Natural killer cell (primary cell): ENCODE measurements around the gene SPAG16. TPM values are rescaled to one million over a fixed set of nuclear protein-coding genes. Genes with fewer than 3 reads are reported as not detected.
"Not testable (repeated sequence)": the region's sequence is repeated elsewhere in the genome, so short reads cannot be mapped to it uniquely, and the experiment has no call there.

ENCODE experiments used
- ATAC-seq, 3 donors: fragments of 150-1000 bp in 2 of 3; fragments of 200-7000 bp in 1 of 3; cut with Tn5 transposase; 1 replicate in 1 of 3; 2 replicates in 2 of 3; pipeline ENCODE4 v1.10.0; 2021; ENCODE audit warnings: mild to moderate bottlenecking in 2 of 3, moderate library complexity in 2 of 3
- DNase-seq, 2 donors: peaks; one replicate each; pipeline versions ENCODE4 v3.0.0 to v3.0.0-alpha.2; 2013 to 2021; ENCODE audit warnings: mixed read lengths in 1 of 2
- H3K27ac ChIP-seq: one replicate; pipeline ENCODE4 v1.5.1; 2013; ENCODE audit warnings: mild to moderate bottlenecking, low read length
- H3K27me3 ChIP-seq: one replicate; pipeline ENCODE4 v1.6.1; 2013; ENCODE audit warnings: low read length; ENCODE audit not compliant: control insufficient read depth, insufficient read depth
- H3K36me3 ChIP-seq: one replicate; pipeline ENCODE4 v1.6.1; 2013; ENCODE audit warnings: low read length; ENCODE audit not compliant: control insufficient read depth, insufficient read depth
- H3K4me1 ChIP-seq: one replicate; pipeline ENCODE4 v1.6.1; 2013; ENCODE audit warnings: low read length; ENCODE audit not compliant: control insufficient read depth, insufficient read depth
- H3K4me3 ChIP-seq: one replicate; pipeline ENCODE4 v1.5.1; 2013; ENCODE audit warnings: low read length
- H3K9me3 ChIP-seq: one replicate; pipeline ENCODE4 v1.6.1; 2013; ENCODE audit warnings: low read length; ENCODE audit not compliant: control insufficient read depth, insufficient read depth
- H3K27ac Mint-ChIP-seq, 2 donors: one replicate each; pipeline ENCODE4 v1.8.0; 2022; ENCODE audit warnings: mild to moderate bottlenecking in 2 of 2, mixed read lengths in 2 of 2, moderate library complexity in 1 of 2
- H3K27me3 Mint-ChIP-seq, 2 donors: one replicate each; pipeline ENCODE4 v1.8.0; 2022; ENCODE audit warnings: low read depth in 2 of 2, mixed read lengths in 2 of 2
- H3K36me3 Mint-ChIP-seq: one replicate; pipeline ENCODE4 v1.8.0; 2022; ENCODE audit warnings: mixed read lengths
- H3K4me1 Mint-ChIP-seq, 2 donors: one replicate each; pipeline ENCODE4 v1.8.0; 2022; ENCODE audit warnings: mixed read lengths in 2 of 2
- H3K4me3 Mint-ChIP-seq: one replicate; pipeline ENCODE4 v1.8.0; 2022; ENCODE audit warnings: mild to moderate bottlenecking, moderate library complexity, mixed read lengths
- H3K9me3 Mint-ChIP-seq, 2 donors: one replicate each; pipeline ENCODE4 v1.8.0; 2022; ENCODE audit warnings: mixed read lengths in 2 of 2
- WGBS: methylation state at CpG from one replicate; pipeline ENCODE4 v1.1.7; 2013; ENCODE audit warnings: missing lambda C conversion rate; ENCODE audit not compliant: insufficient coverage; 5-methylcytosine and 5-hydroxymethylcytosine counted together
- intact Hi-C: fragments of 100-400 bp; cut with micrococcal nuclease; formaldehyde crosslinking; loops from one replicate; pipeline ENCODE4 v1.14.2; 2022
- total RNA-seq, 4 donors: library from RNA; stranded (reverse); fragments of 120-200 nt in 1 of 4; gene quantifications; one replicate each; pipeline versions ENCODE4 v1.2.3 to v1.2.4, GENCODE V29; 2013 to 2022
- TF ChIP-seq, protein P1 (sequence below): fragments of 200-600 bp; IDR thresholded peaks from one replicate; pipeline ENCODE4 v1.8.0; 2022; ENCODE audit warnings: antibody characterized with exemption

Gene SPAG16
- total RNA-seq, 3 donors from 2014 or later (not counting 1 experiment from before 2014, with no cell fraction given): 3.5 to 5.8 (median 4.0) TPM

DNA sequence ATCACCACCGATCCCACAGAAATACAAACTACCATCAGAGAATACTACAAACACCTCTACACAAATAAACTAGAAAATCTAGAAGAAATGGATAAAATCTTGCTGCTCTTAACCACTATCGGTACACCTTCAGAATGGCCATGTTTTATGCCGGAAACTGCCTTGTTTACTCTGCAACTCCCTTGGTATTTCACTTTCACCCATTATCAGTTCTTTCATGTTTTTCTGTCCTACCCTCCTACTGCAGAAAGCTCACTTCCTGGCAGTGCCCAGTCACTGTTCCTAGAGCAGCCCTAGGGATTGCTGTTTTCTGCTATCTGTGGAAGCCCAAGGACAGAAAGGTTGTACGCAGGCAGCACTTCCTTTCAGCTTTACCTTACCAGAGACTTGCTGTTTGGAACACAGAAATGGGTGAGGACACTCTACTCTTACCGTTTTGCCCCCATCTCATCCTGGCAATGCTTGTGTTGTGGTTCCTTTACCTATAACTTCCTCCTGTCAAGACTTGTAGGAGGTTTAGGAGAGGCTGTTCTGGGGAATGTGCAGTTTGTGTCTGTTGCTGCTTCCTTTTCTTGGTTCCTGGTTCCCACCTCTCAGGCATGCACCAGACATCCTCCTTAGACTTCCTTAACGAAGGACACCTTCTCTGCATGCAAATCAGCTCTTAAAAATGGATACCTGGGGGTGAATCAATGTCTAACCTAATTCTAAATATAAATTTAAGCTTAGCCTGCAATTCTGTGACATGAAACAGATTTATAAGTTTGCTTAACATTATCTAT lies 394.4 kb downstream of the SPAG16 start:
- no peak for DNase-seq

DNA sequence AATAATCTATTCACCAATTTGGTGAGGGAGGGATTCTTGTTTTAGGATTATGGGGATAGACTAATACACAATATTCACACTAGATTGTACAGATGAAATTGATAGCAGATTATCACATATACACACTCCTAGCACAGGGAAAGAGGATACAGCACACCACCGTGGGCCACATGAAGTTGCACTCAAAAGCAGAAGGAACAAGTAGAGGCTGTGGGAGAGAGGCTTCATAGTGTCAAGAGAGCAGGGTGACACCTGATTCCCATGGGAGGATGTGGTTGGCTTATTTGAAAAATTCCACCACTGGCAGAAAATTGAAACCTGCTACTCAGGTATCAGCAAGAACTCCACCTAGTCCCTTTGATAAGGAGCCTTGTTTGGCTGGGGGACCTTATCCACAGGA lies 395.6 kb downstream of the SPAG16 start:
- Histone ChIP-seq H3K4me3 (no peak overlapping the region), H3K27me3 (no peaks in the 10 kb centered on the region), H3K9me3 (no peaks in the 10 kb centered on the region), H3K27ac (no peak overlapping the region), H3K4me1 (no peaks in the 10 kb centered on the region), H3K36me3 (no peaks in the 10 kb centered on the region)
- Mint-ChIP-seq H3K36me3 (no peaks in the 10 kb centered on the region), H3K27me3 (no peaks in the 10 kb centered on the region), H3K9me3 (peaks cover 5 to 7% of the 10 kb centered on the region in 2 donors), H3K4me3 (no peak overlapping the region), H3K4me1 (no peaks in the 10 kb centered on the region), H3K27ac (no peak overlapping the region)
- TF ChIP-seq, protein P1, sequence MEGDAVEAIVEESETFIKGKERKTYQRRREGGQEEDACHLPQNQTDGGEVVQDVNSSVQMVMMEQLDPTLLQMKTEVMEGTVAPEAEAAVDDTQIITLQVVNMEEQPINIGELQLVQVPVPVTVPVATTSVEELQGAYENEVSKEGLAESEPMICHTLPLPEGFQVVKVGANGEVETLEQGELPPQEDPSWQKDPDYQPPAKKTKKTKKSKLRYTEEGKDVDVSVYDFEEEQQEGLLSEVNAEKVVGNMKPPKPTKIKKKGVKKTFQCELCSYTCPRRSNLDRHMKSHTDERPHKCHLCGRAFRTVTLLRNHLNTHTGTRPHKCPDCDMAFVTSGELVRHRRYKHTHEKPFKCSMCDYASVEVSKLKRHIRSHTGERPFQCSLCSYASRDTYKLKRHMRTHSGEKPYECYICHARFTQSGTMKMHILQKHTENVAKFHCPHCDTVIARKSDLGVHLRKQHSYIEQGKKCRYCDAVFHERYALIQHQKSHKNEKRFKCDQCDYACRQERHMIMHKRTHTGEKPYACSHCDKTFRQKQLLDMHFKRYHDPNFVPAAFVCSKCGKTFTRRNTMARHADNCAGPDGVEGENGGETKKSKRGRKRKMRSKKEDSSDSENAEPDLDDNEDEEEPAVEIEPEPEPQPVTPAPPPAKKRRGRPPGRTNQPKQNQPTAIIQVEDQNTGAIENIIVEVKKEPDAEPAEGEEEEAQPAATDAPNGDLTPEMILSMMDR: no peak
- intact Hi-C loops: no loop called here
- ATAC-seq (no peak), DNase-seq (no peak)
- 80% methylated on average over 1 of the region's 1 CpG for WGBS

More for the DNA sequence above, 394.4 kb downstream of the SPAG16 start:
- no peaks in the 10 kb centered on the region for H3K9me3 ChIP-seq
- no peak overlapping the region for H3K27ac ChIP-seq
- no peaks in the 10 kb centered on the region for H3K36me3 Mint-ChIP-seq
- H3K4me1 Mint-ChIP-seq: no peaks in the 10 kb centered on the region
- no peak overlapping the region for H3K27ac Mint-ChIP-seq
- H3K9me3 Mint-ChIP-seq: peaks cover 5 to 7% of the 10 kb centered on the region in 2 donors
- no peak for ATAC-seq
- H3K4me3 Mint-ChIP-seq: no peak overlapping the region
- no peaks in the 10 kb centered on the region for H3K27me3 ChIP-seq
- H3K4me3 ChIP-seq: no peak overlapping the region
- H3K27me3 Mint-ChIP-seq: no peaks in the 10 kb centered on the region
- no peaks in the 10 kb centered on the region for H3K36me3 ChIP-seq
- WGBS: 72% methylated on average over 5 of the region's 6 CpGs
- TF ChIP-seq, protein P1: no peak
- H3K4me1 ChIP-seq: no peaks in the 10 kb centered on the region
- intact Hi-C loops: no loop called here

DNA sequence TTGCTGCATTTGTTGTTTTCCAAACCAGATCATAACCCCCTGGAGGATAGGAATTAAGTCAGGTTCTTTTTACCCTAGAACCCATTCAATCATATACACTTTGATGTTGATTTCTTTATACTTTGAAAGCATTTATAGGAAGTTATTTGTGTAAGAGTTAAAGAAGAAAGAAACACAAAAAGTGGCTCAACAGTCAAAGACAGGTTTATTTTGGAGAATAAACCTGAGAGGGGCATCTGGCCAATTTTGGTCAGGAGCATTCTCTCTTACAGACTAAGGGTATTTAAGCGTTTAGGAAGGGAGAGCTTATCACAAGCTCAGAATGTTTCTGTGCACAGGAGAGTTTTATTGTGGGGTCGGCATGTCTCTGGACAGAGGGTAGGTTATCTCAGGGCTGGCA lies 398.0 kb downstream of the SPAG16 start:
- ATAC-seq (no peak), DNase-seq (no peak)
- Histone ChIP-seq H3K36me3 (no peaks in the 10 kb centered on the region), H3K9me3 (no peaks in the 10 kb centered on the region), H3K4me1 (no peaks in the 10 kb centered on the region), H3K27me3 (no peaks in the 10 kb centered on the region), H3K27ac (no peak overlapping the region), H3K4me3 (no peak overlapping the region)
- intact Hi-C loops: no loop called here
- 84% methylated on average over 2 of the region's 2 CpGs for WGBS
- Mint-ChIP-seq H3K36me3 (no peaks in the 10 kb centered on the region), H3K4me3 (no peak overlapping the region), H3K9me3 (peaks cover 4 to 10% of the 10 kb centered on the region in 2 donors), H3K4me1 (no peaks in the 10 kb centered on the region), H3K27me3 (no peaks in the 10 kb centered on the region), H3K27ac (no peak overlapping the region)
- TF ChIP-seq, protein P1: no peak

DNA sequence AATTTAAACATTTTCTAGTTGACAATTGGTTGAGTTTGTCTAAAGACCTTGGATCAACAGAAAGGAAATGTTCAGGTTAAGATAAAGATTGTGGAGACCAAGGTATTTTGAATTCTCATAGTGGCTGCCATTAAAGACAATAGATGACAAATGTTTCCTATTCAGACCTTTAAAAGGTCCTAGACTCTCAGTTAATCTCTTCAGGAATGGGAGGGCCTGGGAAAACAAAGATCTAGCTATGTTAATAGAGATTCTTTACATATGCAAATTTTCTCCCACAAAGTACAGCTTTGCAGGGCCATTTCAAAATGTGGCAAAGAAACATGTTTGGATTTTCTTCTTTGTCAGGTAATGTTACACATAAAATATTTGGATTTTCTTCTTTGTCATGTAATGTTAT lies 403.9 kb downstream of the SPAG16 start:
- H3K27ac ChIP-seq: no peak overlapping the region
- H3K27me3 Mint-ChIP-seq: no peaks in the 10 kb centered on the region
- H3K36me3 Mint-ChIP-seq: no peaks in the 10 kb centered on the region
- no peak for ATAC-seq
- H3K27me3 ChIP-seq: no peaks in the 10 kb centered on the region
- H3K36me3 ChIP-seq: no peaks in the 10 kb centered on the region
- H3K9me3 Mint-ChIP-seq: peaks cover 2 to 8% of the 10 kb centered on the region in 2 donors
- TF ChIP-seq, protein P1: no peak
- no peaks in the 10 kb centered on the region for H3K9me3 ChIP-seq
- no peak overlapping the region for H3K4me3 Mint-ChIP-seq
- no peaks in the 10 kb centered on the region for H3K4me1 ChIP-seq
- no peak for DNase-seq
- H3K4me3 ChIP-seq: no peak overlapping the region
- no peak overlapping the region for H3K27ac Mint-ChIP-seq
- intact Hi-C loops: no loop called here
- H3K4me1 Mint-ChIP-seq: no peaks in the 10 kb centered on the region

DNA sequence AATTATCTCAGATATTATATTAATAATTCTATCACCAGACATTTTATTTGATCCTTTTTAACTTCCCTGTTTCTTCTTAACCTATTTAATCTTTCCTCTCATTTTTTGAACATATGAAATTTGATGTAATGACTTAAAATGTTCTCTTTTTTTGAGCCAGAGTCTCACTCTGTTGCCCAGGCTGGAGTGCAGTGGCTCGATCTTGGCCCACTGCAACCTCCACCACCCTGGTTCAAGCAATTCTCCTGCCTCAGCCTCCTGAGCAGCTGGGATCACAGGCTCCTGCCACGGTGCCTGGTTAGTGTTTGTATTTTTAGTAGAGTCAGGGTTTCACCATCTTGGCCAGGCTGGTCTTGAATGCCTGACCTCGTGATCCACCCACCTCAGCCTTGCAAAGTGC lies 404.6 kb downstream of the SPAG16 start:
- H3K4me1 Mint-ChIP-seq, ATAC-seq, H3K27me3 Mint-ChIP-seq, H3K4me3 ChIP-seq, H3K4me3 Mint-ChIP-seq, H3K9me3 ChIP-seq, H3K27ac Mint-ChIP-seq, DNase-seq, H3K36me3 ChIP-seq, H3K9me3 Mint-ChIP-seq, H3K4me1 ChIP-seq, H3K36me3 Mint-ChIP-seq, intact Hi-C loops, H3K27ac ChIP-seq, H3K27me3 ChIP-seq: not testable (repeated sequence)
- 71% methylated on average over 3 of the region's 3 CpGs for WGBS
